G401 (cell line): ENCODE measurements around the gene ZSWIM2. TPM values are rescaled to one million over a fixed set of nuclear protein-coding genes. Genes with fewer than 3 reads are reported as not detected.
"Not testable (repeated sequence)": the region's sequence is repeated elsewhere in the genome, so short reads cannot be mapped to it uniquely, and the experiment has no call there.

Experiments
- DNase-seq: peaks from one replicate; pipeline ENCODE4 v3.0.0-alpha.2; 2015; ENCODE audit warnings: low spot score
- in situ Hi-C: cut with HindIII; loops from 2 replicates; pipeline ENCODE4 v1.10.0; 2016; ENCODE audit warnings: low sequenced_read_pairs, mixed read lengths
- total RNA-seq: library from RNA; depleted of rRNA; stranded (reverse); fragments of >200 nt; shearing (Covaris generic); gene quantifications from 2 replicates; pipeline ENCODE4 v1.2.3, GENCODE V29; 2014; rRNA removed

The ZSWIM2 gene
- total RNA-seq, 1 experiment from 2014 or later: not detected

DNA sequence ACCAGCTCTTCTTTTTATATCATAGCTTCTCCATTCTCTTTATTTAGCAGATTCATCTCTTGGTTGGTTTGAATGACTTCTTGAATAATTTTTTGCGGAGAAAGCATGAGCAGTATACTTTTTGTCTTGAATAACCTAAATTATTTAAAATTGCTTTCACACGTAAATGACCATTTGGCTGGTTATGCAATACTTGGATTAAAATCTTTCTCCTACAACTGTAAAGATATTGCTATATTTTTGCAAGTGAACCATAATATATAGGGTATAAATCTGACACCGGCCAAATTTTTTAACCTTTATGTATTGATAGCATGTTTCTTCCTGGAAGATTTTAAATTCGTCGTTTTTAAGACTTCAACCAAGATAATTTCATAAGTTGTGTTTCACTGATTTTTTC is 6.2 kb upstream of the ZSWIM2 start:
- DNase-seq: no peak
- in situ Hi-C loops: no loop called here

DNA sequence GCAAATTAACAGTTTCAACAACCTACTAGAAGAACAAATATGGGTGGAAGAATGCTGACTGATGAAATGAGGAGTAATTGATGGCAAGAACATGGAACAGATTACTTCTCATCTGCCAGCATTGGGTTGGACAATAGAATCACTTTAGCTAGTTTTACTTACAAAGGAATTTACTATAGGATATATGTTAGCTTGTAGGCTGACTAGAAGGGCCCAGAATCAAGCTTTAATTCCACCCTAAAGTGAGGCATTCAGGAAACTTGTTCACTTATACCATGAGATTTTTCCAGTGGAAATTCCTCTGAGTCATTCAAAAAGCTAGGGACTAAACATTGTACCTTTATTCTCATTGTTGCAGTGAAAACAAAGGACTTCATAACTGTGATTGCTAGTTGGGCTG is 5.0 kb upstream of the ZSWIM2 start:
- in situ Hi-C loops: no loop called here
- DNase-seq: no peak

DNA sequence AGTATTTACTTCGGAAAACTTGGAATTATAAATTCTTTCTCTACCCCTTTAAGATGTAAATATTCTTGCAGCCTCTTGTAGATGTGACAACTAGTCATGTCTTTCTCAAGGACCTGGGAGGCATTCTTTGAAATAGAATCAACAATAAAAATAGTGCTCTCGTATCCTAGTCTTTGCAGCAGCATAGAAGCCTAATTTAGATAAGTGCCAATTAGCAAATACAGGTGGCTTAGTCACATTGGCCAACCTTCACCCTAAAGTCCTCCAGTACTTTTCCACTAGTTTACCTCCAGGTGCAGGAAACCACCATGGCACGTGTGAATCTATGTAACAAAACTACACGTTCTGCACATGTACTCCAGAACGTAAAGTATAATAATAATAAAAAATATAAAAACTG is 3.5 kb upstream of the ZSWIM2 start:
- in situ Hi-C loops: no loop called here
- DNase-seq: no peak

DNA sequence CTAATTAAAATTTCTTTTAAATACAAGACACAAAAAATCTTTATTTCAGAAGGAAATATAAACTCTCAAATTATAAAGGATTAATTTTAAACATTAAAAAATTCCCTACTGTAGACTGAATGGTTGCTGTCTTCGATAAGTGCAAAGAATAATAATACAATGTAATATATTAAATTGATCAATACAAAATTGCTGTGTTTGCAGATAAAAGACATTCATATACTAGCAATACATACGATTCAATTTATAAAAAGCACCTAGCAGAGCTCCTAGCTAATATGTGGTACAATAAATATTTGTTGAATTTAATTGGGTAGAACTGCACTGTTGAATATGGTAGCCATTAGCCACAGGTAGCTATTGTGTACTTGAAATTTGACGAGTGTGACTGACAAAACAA is 6.6 kb downstream of the ZSWIM2 start:
- no peak for DNase-seq

DNA sequence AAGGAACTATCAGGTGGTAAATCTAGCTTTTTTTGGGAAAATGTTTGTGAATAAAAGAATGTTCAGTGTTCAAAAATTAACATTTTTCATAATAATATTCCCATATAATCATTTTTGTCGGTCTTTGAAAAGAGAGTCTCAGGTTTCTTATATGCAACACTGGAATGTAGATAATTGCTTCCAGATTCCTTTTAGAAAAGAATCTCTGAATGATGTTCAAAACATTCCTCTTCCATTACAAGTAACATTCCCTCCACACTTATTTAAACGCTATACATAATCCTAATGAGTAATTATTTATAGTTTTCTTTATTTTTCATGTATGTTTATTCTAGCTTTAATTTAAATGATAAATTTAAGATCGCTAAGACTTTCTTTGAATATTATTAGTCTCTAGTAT is 7.0 kb downstream of the ZSWIM2 start:
- no peak for DNase-seq
- in situ Hi-C loops: no loop called here

More for the DNA sequence above, 6.6 kb downstream of the ZSWIM2 start:
- in situ Hi-C loops: no loop called here

DNA sequence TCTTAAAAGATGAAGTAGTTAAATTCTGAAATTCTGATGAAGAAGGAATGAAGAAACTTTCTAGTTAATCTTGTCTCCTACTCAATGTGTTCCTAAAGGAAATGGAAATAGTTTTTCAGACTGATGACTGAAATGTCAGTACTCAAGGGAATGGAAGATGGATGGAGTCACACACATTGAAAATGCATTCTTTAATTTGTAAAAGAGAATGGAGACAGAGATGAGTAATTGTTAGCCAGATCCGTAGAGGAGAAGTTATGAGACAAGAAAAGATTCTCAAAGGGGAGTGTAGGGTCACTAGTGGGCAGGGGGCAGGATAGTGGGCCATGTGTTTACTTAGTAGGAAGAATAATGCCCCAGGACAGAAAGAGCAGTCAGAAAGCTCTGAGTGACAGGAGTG is 13.3 kb downstream of the ZSWIM2 start:
- DNase-seq: no peak
- in situ Hi-C loops: no loop called here

DNA sequence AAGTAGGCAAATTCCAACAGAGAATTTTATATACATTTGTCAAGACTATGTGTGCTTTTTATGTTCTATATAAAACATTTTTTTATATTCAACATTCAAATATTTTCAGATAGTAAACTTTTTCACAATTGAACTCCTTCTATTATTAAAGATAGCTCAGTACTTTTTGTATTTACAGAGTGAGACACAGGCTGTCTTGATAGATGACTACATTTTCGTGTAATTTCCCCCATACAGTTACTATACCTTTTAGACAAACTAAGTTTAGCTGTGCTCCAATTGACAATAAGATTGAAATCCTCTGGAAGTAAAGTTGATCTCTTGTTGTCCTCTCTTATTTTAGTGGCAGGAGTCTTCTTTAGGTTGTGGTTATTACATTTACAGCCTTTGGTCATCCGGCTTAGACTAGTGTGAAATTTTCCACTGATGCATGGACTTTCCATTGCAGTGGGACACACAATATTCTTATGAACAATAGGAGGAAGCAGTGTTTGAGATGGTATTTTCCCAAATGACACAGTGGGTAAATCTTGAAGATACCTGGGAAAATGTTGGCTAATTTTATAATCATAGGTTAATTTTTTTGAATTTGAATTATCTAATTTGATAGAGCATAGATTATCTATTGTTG is 21.0 kb downstream of the ZSWIM2 start:
- in situ Hi-C loops: no loop called here
- DNase-seq: no peak

DNA sequence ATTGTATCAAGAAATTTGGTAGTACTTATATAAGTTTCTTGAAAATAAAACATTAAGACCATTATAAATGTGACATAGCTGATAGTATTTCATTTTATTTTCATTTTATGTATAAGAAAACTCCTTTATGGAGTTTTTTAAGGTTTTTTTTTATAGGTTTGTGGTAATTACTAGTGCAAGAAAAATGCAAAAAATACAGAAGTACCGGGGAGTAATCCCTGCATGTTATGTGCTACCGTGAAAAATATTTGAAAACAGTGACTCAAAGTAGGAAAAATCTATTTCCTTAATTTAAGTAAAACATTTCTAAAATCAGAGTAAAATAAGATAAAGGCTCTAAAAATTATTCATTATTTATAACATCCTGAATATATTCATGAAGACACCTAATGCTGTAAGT is 21.6 kb downstream of the ZSWIM2 start:
- in situ Hi-C loops: no loop called here

DNA sequence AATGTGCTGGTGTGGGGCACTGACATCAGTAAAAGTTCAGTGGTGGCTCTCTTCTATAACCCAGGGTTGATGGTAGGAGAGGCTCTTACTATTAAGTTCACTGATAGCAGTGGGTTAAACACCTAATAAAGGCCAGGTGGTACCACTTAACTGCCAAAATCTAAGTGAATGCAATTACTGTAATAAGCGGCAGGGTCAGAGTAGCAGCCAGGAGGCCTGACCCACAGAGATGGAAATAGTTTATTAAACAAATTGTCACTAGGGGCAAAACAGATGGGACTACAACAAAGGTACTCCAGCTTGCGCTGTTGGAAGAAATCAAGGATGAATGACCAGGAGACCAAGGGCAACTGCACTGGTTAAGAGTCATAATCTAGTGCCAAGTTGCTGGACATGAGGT is 26.6 kb downstream of the ZSWIM2 start:
- in situ Hi-C loops: no loop called here
- DNase-seq: peak; percentile 13

More for the DNA sequence above, 21.6 kb downstream of the ZSWIM2 start:
- DNase-seq: no peak

DNA sequence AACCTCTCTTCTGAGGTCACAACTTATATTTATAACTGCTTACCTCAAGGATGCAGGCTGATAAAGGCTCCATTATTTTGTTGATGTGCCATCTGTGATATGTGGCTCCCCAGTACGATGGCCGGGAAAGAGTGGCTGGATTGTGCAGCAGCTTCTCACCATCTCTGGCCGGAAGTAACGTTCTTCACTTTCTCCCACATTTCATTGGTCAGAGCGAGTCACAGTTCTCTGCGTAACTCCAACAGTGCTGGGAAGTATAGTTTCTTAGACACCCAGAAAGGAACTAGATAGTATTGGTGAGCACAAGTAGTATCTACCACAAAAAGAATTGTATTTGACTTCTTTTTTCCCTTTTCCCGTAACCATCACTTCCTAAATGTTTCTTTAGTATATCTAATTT is 28.7 kb downstream of the ZSWIM2 start:
- DNase-seq: no peak
- in situ Hi-C loops: no loop called here

DNA sequence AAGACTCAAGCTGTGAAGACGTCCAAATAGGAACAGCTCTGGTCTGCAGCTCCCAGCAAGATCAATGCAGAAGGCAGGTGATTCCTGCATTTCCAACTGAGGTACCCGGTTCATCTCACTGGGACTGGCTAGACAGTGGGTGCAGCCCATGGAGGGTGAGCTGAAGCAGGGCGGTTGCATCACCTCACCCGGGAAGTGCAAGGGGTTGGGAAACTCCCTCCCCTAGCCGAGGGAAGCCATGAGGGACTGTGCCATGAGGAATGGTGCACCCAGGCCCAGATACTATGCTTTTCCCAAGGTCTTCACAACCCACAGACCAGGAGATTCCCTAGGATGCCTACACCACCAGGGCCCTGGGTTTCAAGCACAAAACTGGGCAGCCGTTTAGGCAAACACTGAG is 37.2 kb downstream of the ZSWIM2 start:
- in situ Hi-C loops, DNase-seq: not testable (repeated sequence)

DNA sequence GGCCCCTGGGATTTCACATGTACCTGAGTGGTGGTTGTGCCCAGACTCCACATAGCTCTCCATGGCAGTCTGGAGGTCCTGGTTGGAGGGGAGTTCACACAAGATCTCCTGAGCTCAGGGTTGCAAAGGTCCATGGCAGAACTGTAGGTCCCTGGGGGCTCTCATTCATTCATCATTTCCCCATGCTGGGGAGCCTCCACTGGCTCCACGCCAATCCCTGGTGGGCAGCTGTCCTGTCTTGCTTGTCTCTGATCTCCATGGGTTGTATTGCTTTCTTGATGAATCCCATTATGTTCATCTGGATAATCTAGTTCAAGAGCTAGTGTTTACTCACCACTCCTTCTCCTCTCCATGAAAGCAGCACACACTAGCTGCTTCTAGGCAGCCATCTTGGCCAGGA is 42.4 kb downstream of the ZSWIM2 start:
- no peak for DNase-seq
- in situ Hi-C loops: no loop called here

DNA sequence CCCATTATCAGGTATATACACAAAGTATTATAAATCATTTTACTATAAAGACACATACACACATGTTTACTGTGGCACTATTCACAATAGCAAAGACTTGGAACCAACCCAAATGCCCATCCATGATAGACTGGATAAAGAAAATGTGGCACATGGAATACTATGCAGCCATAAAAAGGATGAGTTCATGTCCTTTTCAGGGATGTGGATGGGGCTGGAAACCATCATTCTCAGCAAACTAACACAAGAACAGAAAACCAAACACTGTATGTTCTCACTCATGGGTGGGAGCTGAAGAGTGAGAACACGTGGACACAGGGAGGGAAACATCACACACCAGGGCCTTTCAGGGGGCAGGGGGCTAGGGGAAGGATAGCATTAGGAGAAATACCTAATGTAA is 50.4 kb downstream of the ZSWIM2 start:
- DNase-seq, in situ Hi-C loops: not testable (repeated sequence)

DNA sequence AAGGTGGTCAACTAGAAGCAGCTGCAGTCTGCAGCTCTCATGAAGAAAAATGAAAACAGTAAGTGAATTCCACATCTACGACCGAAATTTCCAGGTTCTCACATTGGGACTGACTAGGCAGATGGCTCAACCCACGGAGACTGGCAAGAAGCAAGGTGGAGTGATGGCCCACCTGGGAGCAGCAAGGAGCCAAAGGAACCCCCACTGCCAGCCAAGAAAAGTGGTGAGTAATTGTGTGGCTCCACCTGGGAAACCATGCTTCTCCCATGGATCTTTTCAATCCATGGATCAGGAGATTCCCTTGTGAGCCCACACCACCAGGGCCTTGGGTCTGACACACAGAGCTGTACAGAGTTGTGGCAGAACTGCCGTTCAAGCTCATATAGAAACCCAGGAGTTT is 64.0 kb downstream of the ZSWIM2 start:
- no peak for DNase-seq
- in situ Hi-C loops: no loop called here

DNA sequence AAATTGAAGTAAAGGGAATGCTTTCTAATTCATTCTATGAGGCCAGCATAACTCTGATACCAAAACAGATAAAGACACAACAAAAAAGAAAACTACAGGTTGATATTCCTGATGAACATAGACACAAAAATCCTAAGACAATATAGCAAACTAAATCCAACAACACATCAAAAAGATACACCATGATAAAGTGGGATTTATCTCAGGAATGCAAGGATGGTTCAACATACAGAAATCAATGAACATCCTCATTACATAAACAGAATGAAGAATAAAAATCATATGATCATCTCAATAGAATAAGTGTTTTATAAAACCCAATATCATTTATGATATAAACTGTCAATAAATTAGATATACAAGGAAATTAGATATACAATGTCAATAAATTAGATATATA is 65.7 kb downstream of the ZSWIM2 start:
- no peak for DNase-seq

DNA sequence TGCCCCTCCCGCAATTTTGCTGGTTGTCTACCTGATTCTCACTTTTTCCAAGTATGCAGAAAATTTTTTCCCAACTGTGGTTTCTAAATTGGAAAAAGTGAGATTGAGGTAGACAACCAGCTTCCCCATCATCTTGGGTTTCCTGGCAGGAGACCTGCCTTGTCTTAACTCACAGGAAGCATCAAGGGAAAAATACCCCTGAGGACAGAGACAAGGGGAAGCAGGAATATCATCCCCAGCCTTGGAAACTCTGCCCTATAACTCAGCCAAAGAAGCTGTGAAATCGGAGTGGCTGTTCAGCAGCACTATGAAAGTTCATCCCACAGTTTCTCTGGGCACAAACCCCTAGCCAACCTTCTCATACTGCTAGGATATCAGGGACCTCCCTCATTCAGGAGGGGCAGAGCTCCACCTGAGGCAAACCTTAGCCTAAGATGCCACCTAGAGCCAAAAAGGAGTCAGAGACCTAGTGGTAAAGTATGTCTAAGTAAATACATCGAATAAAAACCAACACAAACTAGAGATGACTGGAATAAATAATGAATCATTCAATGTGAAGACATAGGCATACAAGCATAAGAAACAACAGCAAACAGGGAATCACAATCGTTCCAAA is 68.2 kb downstream of the ZSWIM2 start:
- in situ Hi-C loops: no loop called here
- peak; percentile 44 for DNase-seq

More for the DNA sequence above, 65.7 kb downstream of the ZSWIM2 start:
- in situ Hi-C loops: no loop called here

Other genes with a start within 250 kb of the ZSWIM2 start
- 23.9 and 32.4 TPM in 2 replicates for gene FAM171B, start 155.1 kb downstream of the ZSWIM2 start, total RNA-seq